NCI-H2081 treated with DMSO at 0.1 percent for 48 hours (cell line): ENCODE measurements around the gene CPPED1.

ENCODE experiments used
- DNase-seq: peaks from one replicate; lab custom pipeline; 2025; lab: John Stamatoyannopoulos, UW

Gene CPPED1

DNA sequence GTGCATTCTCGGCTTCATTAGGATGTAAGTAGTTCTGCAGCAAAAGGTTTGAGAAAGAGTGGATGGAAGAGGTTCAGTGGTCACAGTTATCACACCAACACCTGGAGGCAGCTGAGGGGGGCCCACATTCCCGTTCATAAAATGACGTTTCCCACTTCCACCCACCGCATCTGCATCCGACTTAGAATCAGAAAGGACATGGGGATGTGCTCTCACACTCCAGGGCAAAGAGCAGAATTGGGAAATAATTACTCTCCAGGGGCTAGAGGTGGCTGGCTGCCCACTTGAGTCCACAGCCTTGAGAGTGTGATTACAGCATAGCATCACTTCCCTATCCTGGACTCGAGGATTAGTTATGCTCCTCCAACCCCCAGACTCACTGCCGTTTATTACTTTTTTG, 122.0 kb downstream of the CPPED1 start:
- no peak for DNase-seq

DNA sequence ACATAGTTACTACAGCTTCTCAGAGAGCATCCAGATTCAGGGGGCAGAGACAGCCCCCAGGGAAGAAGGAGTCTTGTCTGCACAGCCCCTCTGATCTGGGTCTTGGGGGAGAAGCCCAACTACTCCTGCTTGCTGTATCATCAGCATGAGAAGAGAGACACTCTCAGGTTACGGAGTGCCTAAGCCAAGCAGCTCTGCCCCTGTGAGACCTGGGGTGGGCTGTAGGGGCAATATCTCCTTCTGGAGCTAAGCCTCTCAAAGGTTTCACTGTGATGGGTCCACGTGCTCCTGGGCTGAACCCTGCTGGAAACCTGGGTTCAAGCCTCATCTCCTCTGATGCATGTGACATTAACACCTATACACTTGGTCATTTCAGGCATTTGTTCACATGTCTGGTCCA, 123.2 kb downstream of the CPPED1 start:
- DNase-seq: no peak

DNA sequence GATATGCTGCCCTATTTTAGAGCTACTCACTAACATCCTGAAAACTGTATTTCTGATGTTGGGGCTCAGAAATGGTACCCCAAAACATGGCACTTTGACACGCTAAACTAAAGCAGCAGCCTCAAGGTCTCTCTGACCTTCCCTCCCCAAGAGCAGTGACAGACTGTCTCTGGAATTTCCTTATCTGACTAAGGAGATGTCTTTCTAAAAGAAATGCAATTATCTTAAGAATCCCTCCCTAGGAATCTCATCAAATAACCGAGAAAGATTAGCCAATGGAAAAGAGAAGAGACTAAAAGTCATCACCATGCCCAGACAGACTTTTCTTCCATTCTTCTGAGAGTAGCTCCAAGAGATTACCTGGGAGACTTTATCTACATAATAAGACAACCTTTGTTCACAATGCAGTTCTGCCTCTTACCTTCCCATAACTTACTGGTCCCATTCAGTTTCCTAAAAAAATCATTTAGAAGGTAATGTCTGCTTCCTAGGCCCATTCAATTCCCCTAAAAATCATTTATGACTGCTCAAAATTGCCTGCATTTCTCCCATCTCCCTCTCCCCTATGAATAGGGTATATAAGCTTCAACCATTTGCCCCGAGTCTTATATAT, 123.9 kb downstream of the CPPED1 start:
- DNase-seq: no peak

DNA sequence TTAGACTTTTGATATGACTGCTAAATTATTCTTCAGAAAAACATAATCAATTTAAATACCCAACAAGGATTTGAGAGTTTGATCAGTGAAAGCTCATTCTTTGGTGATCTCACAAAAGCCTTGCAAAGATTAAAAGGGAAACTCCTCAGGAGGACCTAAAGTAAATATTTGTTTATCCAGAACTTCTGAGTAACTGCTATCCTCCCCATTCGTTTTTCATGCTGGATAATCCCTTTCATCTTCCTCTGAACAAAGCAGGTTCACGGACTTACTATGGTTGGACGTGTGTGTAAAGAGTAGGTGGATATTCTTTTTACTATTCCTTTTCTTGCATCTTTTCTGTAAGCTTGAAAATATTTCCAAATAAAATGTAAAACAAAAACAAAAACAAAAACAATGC, 124.7 kb downstream of the CPPED1 start:
- DNase-seq: no peak

DNA sequence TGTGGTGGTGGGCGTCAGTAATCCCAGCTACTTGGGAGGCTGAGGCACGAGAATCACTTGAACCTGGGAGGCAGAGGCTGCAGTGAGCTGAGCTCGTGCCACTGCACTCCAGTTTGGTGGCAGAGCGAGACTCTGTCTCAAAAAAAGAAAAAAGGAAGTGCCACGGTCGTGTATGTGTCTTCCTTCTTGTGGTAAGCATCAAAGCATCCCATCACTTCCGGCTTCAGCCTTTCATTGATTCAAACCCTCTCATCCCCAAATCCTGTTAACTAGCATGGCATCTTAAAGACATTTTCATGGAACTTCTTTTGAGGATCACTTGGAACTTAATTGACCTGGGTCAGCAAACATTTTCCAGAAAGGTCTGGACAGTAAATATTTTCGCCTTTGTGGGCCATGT, 126.2 kb downstream of the CPPED1 start:
- DNase-seq: no peak

DNA sequence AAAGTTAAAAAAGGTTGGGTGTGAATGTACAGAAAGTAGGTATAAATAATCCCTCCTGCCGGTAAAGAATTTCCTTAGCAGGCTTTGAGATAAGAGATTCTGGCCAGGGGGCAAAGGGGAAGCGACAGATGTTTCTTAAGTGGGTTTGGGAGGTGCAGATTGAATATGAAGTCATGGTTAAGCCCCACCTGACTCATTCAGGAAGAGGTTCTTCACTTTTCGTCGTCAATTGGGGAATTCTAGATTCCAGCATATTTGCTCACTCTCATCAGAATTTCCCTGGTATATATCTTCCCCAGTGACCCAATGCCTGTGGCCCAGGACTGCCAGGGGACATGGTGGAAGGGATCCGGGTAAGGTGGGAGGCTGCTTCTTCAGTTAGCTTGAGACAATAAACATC, 127.8 kb downstream of the CPPED1 start:
- no peak for DNase-seq

DNA sequence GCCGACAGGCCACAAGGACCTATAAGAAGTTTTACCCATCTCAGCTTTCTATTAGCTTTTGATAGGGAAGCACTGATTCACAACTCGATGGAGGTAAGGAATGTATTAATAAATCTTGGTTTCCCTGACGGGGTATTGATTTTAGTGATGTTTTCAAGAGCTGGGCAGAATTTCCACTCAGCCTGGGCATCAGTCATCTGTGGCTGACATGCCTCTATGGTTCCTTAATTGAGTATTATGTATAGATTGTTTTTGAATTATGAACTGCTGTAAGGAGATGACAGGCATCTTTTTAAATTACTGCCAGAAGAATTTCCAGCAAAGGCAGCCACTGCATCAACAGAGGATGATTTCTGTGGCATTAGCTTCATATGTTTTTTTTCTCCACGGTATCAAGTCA, 128.6 kb downstream of the CPPED1 start:
- no peak for DNase-seq

DNA sequence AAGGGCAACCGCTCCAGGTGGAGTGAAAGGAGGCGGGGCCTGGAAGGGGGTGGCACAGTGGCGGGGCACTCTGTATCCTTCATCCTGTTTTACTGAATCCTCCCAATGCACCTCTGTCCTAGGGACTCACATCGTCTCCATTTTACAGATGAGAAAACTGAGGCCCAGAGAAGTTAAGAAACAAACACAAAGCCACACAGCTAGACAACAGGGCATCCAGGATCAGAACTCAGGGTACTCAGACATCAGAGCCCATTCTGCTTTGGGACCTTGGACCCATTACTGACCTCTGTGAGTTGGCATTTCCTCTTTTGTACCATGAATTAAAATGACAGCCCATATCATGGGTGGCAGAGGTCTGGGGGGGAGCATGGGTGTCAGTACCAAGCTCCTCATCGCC, 129.2 kb downstream of the CPPED1 start:
- DNase-seq: no peak

DNA sequence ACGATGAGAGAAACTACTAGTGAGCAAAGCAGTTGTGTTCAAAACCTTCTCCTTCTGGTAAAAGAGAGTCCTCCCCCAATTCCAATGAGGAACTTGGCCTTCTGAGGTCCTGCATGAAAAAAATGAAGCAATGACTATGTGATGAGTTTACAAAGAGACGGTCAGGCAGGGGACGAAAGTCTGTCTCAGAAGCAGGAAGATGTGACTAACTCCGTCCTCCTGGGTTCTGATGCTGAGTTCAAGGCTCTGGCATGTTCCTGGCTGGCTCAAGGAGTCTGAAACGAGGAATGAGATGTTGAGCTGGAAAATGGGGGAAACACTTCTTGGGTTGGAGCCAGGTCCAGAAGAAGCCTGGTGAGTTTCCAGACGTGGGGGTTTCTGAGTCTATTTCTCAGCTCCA, 129.6 kb downstream of the CPPED1 start:
- no peak for DNase-seq

DNA sequence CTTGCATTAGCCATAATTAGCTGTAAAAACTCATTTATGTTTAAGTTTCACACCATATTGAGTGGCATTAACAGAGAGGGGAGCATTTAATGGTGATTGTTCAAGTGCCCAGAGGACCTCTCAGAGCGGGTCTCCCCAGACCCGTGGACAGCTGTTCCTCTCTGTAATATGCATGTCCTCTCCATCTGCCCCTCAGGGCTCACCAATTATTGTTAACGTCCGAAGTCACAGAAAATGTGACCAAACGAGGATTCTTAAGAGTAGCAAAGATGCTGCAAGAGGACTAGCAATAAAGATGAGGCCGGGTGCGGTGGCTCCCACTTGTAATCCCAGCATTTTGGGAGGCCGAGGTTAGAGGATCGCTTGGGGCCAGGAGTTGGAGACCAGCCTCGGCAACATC, 130.2 kb downstream of the CPPED1 start:
- DNase-seq: no peak

DNA sequence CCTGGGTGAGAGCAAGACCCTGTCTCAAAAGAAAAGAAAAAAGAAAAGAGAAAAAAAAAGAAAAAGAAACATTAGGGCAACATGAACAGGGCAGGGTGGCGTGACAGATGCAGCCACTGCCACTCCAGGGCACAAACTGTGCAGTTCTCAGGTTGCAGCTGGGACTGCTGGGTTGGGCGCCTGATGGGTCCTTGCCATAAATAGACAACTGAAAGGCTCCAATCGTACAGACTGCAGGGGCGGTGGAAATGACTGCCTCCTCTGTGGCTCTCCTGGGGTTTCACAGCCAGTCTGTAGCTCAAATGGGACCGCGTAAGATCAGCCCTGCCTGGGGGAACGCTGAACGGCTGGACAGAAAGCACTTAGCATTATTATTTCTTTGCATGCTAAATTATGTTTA, 130.7 kb downstream of the CPPED1 start:
- no peak for DNase-seq

DNA sequence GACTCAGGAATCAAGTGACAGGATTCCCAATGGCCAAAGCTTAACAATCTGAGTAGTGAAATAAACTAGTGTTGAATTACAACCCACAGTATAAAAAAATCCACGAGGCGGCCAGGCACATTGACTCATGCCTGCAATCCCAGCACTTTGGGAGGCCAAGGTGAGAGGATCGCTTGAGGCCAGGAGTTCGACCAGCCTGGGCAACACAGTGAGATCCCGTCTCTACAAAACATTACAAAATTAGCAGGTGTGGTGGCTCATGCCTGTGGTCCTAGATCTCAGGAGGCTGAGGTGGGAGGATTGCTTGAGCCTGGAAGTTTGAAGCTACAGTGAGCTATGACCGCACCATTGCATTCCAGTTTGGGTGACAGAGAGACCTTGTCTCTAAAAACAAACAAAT, 133.8 kb downstream of the CPPED1 start:
- no peak for DNase-seq

DNA sequence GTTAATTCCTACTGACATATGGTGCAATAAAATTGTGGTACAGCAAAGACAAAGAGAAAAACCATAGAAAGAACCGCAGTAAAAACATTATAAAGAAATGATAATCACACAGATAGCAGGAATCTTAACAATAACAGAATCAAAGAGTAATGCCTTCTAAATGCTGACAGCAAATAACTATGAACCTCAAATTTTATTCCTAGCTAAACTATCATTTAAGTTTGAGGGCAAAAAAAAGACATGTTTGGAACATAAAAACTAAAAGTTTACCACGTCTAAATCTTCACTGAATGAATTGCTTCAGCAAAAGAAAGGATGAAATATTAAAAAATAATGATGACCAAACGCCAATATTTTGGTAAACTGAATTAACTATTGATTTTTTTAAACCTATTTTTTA, 135.8 kb downstream of the CPPED1 start:
- no peak for DNase-seq

DNA sequence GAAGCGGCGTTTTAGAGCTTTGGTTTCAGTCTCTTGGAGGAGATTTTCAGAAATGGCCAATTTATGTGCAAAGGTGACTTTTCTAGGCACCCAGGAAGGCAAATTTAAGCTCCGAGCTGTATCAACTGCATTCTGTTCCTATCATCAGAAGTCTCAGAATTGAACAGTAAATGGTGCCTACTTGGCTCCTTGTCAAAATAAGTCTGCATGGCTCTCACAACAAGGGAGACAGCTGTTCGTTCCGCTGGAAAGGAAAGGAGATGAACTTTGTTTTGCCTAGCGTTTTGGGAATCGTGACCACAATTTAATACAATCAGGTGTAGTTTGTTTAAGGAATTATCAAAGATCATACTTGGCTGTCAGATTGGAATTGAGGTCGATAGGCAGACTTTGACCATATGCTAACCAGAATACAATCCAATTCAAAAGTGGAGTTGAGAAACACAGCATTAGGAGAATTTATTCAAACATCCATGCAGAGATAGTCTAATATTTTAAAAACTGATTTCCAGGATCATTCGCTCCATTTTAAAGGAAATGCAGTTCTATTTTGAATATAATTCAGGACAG, 139.4 kb downstream of the CPPED1 start:
- DNase-seq: no peak

DNA sequence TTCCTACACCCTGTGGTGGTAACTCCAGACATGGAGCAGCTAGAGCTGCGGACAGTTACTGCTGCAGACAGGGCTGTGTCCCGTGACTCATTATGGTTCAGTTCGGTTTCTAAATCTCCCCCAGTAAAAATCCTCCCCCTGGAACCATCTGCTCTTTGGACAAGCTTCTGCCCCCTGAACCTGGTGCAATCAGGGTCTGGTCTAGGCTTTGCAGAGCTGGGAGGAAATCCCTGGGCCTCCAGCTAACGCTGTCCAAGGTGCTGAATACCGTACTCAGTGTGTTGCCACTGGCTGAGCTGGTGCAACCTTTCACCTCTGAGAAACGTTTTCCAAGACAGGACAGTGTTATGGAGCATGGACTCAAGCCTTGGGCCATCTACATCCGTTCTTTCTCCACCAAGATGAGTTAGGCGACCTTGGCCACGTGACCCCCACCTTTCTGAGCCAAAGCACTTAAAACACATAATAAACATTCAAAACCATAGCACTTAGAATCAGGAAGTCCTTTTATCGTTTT, 142.0 kb downstream of the CPPED1 start:
- no peak for DNase-seq

DNA sequence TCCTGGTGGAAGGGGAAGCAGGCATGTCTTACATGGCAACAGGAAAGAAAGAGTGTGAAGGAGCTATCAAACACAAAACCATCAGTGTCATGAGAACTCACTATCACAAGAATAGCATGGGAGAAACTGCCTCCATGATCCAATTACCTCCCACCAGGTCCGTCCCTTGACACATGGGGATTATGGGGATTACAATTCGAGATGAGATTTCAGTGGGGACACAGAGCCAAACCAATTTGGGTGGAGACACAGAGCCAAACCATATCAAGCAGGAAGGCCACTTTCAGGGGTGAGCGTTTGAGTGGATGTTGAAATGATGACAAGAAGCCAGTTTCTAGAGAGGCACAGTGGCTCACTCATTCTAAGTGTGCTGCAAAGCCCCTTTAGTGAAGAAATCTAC, 143.8 kb downstream of the CPPED1 start:
- no peak for DNase-seq

DNA sequence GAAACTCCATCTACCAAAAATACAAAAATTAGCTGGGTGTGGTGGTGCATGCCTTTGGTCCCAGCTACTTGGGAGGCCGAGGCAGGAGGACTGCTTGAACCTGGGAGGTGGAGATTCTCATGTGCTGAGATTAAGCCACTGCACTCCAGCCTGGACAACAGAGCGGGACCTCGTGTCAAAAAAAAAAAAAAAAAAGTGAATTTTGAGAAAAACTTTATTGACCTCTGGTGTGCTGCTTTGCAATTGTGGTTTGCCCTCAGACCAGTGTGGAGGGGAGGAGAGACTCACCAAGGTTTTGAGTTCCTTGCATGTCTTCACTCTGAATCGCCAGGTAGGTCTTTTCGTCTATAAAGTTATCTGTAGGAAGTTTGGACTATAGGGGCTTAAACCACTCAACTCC, 145.2 kb downstream of the CPPED1 start:
- no peak for DNase-seq

DNA sequence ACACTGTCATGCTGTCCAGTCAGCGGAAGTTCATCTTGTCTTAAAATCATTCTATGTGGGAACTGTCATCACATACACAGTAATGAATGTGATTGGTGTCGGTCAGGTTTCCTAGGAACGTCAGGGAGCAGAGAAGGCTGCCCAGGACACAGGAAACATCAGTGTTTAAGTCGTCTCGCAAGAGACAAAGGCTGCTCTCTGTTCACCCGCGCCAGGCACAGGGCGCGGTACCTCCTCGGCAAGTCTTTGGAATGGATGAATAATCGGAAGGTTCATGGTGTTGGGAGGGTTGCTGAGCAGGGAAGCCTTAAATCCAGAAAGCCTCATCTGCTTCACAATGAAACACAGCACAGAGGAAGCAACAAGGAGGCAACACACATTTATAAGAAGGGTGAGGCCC, 148.2 kb downstream of the CPPED1 start:
- DNase-seq: no peak

DNA sequence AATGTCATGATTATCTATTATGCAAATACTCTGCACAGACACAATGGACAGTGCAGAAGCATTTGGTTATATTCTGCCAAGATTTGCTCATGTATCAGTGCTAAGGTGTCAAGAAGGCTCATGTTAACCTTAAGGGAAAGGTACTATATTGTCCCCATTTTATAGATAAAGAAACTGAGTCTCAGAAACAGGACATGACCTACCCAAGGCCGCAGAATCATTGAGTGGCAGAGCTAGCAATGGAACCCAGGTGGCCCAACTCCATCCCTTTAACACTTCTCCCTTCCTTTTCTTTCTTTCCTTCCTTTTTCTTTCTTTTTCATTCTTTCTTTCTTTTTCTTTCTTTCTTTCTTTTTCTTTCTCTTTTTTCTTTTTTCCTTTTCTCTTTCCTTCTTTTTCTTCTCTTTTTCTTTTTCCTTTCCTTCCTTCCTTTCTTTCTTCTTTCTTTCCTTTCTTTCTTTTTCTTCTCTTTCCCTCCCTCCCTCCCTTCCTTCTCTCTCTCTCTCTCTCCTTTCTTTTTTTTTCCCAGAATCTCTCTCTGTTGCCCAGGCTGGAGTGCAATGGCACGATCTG, 149.8 kb downstream of the CPPED1 start:
- DNase-seq: no peak

DNA sequence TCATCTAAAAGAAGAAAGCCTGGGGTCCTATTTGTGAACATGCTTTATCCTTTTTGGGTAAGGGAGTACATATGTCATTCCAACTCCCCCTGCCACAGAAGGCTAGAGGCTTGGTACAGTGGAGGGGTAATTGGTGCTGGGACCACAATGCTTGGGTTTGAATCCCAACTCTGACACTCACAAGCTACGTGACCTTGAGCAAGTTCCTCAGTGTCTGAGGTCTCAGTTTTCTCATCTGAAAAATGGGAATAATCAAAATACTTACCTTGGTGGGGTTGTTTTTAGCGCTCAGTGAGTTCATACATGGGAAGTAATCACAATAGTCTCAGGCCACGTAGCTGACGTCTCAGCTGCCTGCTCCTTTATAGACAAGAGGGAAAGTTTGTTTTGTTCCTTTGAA, 150.8 kb downstream of the CPPED1 start:
- DNase-seq: no peak

DNA sequence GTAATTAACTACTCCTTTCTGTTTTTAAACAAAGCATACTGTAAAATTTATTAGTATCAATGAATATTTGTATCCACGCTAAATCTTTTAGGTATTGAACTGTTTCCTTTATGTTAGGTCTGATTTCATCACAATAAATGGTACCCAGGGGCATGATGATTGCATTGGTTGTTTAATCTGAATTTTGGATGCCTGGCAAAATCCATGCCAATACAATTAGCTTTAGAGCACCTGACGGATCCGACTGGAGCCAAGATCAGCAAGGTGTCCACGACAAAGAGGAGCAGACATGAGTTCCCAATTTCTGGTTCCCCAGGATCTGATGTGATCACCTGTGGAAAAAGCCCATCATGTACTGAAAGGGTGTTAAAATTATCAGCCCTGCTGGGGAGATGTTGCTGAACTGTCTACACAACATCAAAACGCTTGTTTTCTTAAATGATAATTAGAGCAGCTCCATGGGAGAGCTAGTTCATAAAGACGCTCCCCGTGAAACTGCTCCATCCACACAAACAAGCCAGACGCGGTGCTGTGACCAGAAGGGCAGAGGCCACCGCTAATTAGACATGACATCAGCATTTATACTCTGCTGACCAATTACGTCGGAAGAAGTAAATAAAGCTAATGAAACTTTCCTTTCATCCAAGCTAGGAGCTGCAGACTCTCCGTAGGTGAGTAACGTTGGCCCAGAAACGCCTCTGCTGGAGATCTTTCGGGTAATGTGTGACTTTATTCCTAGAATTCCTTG, 151.7 kb downstream of the CPPED1 start:
- DNase-seq: no peak

DNA sequence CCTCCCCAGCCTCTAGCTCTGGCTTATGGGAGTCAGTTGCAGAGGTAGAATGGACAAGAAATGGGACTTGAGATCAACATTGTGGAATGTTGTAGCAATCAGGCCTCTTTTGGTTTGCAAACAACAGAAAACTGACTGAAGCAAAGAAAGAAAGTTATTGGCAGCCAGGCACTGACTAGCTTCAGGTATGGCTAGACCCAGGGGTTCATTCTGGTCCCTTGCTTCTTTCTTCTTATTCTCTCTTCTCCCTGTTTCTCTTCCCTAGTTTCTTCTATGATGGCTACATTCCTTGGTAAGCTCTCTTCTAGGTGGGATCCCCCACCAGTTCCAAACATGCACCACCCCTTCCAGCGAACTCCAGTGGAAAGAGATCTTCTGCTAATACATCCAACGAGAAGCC, 154.3 kb downstream of the CPPED1 start:
- no peak for DNase-seq
